GM18907 (cell line): Measurements from ENCODE around the gene CNTN5.
"Not testable (repeated sequence)": the region's sequence is repeated elsewhere in the genome, so short reads cannot be mapped to it uniquely, and the experiment has no call there.

Experiments used
- ATAC-seq: cut with Tn5 transposase; IDR thresholded peaks from one replicate; pipeline ENCODE4 v1.9.1; 2021; ENCODE audit warnings: mild to moderate bottlenecking, moderate library complexity; ENCODE audit not compliant: unreplicated experiment

The CNTN5 gene

DNA sequence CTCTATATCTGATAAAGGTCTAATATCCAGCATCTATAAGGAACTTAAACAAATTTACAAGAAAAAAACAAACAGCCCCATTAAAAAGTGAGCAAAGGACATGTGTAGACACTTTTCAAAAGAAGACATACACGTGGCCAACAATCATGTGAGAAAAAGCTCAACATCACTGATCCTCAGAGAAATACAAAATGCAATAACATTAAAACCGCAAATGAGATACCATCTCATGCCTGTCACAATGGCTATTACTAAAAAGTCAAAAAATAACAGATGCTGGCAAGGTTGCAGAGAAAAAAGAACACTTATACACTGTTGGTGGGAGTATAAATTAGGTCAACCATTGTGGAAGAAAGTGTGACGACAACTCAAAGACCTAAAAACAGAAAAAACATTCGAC, 1253.7 kb downstream of the CNTN5 start:
- ATAC-seq: not testable (repeated sequence)

GRCh38 chr11:100294748-100295147, 1274.0 kb downstream of the CNTN5 start:
- no peak for ATAC-seq

GRCh38 chr11:100296051-100296679, 1275.4 kb downstream of the CNTN5 start:
- ATAC-seq: no peak

DNA sequence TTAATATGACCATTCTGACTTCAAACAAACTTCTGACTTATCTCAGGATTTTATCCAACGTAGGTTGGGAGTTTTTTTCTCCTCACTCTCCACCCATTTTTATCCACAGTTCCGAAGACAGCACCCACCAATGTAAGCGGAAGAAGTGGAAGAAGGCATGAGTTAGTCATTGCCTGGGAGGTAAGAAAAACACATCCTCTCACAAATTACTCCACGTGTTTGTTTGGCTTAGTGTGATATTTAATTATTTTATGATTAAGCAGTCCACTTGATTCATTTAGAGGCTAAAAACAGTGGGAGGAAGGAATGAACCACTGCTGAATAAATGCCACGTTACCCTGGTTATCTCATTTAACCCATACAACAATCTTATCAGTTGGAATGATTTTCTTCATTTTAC, 1276.8 kb downstream of the CNTN5 start:
- ATAC-seq: no peak

DNA sequence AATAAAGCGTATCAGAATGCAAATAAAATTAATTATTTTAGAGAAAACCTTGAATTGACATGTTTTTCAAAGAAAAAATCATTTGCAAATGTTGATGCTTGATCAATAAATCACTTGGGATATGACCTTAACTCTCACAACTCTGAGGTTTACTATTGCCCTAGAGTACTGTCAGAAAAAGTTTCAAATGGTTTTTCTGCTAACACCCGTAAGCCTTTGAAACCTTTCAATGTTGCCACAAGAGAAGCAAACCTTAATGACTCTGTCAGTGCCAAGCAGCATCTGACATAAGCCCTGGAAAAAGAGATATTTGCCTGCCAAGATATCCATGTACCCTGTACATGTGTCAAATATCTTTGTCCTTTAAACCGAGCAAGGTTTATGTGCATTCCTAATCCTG, 1282.1 kb downstream of the CNTN5 start:
- ATAC-seq: no peak

DNA sequence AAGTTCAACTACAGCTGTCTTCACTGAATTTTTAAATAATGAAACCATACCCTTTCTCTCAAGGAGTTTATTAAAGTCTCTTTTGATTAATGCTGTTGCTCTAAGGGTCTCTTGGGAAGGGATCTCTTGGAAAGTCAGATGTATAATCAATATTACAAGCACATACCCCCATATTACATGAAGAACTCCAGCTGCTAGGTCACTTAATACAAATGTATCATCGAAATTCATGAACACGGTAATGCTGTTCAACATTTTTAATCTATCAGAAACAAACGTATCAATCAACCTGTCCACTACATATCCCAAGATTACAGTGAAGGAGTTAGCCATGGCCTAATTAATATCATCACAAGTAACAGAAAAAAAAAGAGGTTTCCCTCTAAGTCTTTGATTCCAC, 1283.1 kb downstream of the CNTN5 start:
- no peak for ATAC-seq

DNA sequence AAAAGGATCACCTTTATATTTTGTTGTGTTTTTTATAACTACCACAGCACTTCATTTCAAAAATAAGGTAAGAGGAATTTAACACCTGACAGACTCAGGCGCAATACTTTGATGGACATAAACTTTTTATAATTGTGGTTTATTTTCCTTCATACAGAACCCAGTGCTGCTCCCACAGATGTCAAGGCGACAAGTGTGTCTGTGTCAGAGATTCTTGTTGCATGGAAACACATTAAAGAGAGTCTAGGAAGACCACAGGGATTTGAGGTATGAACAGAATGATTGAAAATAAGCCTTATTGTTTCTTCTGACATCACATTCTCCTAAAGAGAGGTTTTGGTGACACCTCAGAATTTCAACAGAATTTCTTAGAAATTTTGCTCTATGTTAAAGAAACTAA, 1287.5 kb downstream of the CNTN5 start:
- ATAC-seq: no peak

GRCh38 chr11:100315946-100316345, 1295.2 kb downstream of the CNTN5 start:
- ATAC-seq: no peak

- ATAC-seq: no peak
Observed at GRCh38 chr11:100316952-100317351, 1296.2 kb downstream of the CNTN5 start.

DNA sequence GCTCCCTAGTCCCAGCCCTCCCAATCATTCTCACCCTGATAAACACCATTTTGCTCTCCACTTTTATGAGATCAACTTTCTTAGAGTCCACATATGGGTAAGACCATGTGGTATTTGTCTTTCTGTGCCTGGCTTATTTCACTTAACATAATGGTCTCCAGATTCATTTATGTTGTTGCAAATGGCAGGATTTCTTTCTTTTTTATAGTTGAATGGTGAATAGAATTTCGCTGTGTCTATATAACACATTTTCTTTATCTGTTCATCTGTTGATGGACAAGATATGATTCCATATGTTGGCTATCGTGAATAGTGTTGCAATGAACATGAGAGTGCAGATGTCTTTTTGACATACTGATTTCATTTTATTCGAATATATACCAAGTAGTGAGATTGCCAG, 1298.9 kb downstream of the CNTN5 start:
- no peak for ATAC-seq

DNA sequence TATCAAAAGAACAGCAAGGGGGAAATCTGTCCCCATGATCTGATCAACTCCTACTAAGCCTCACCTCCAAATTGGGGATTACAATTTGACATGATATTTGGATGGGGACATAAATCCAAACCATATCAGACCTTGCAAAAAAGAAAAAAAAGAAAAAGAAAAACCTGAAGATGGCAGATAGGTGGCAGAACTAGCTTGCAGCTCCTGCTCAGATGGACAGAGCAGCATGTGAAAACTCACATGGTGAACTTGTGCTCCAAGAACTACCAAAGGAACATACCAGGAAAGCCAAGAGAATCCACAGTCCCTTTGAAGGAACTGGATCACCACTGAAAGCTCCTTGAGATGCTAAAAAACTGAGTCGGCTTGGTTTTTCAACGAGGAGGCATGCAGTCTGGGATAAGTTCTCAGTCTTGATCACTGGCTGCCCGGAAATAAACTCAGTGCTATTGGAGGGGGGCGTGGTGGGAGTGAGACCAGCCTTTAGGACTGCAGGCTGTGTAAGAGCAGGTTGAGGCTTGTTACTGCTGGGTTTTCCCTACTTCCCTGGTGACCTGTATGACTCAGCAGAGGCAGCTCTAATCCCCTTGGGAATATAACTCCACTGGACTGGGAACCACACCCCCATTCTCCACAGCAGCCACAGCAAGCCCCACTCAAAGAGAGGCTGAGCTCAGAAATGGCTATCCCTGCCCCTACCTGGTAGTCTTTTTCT, 1308.0 kb downstream of the CNTN5 start:
- no peak for ATAC-seq

GRCh38 chr11:100329352-100329751, 1308.6 kb downstream of the CNTN5 start:
- ATAC-seq: no peak

GRCh38 chr11:100336873-100337272, 1316.1 kb downstream of the CNTN5 start:
- ATAC-seq: no peak

GRCh38 chr11:100338144-100338840, 1317.5 kb downstream of the CNTN5 start:
- no peak for ATAC-seq

- ATAC-seq: no peak
Observed at GRCh38 chr11:100340466-100341319, 1319.9 kb downstream of the CNTN5 start.

GRCh38 chr11:100353083-100353482, 1332.3 kb downstream of the CNTN5 start:
- ATAC-seq: no peak

DNA sequence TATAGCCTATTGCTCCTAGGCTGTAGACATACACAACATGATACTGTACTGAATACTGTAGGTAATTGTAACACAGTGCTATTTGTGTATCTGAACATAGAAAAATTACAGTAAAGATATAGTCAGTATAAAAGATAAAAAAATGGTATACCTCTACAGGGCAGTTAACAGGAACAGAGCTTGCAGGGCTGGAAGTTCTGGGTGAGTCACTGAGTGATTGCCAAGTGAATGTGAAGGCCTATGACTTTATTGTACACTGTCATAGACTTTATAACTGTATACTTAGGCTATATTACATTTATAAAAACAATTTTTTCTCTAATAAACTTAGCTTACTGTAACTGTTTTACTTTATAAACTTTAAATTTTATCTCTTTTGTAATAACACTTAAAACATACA, 1334.0 kb downstream of the CNTN5 start:
- no peak for ATAC-seq

DNA sequence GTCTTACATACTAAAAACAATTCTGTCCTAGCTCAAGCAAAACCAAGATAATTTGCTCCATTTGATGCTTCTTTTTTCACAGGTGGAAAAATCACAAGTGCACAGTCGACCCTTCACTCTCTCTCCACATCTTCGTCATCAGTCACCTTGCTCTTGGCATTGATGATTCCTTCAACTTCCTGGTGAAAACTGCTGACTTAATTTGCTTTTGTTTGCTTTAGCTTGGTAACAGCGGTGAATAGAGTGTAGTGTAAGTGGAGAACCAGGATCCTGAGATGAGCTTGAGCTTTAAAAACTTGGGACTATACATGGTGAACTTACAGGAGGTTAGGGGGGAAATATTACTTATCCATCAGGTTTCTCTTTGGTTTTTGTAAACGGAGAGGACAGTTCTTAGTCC, 1335.3 kb downstream of the CNTN5 start:
- no peak for ATAC-seq

- ATAC-seq: no peak
Observed at GRCh38 chr11:100359281-100359680, 1338.5 kb downstream of the CNTN5 start.

DNA sequence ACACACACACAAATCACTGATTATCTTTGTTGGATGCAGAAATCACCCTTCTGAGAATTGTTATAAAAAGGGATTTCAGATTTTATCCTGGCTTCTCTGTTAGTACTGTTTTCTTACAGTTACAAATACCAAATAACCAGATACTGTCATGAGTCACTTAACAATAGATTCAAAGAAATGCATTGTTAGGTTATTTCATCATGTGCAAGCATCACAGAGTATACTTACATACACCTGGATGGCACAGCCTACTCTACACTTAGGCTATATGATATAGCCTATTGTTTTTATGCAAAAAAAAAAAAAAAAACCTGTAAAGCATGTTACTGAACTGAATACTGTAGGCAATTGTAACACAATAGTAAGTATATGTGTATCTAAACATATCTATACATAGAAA, 1347.1 kb downstream of the CNTN5 start:
- ATAC-seq: no peak

GRCh38 chr11:100383357-100383865, 1362.7 kb downstream of the CNTN5 start:
- no peak for ATAC-seq
